ENCODE data around the gene AFF2. TPM values are rescaled to one million over a fixed set of nuclear protein-coding genes. Genes with fewer than 3 reads are reported as not detected.

AFF2 gene
- total RNA-seq, 4 donors from 2014 or later: 0.43 to 7.9 (median 4.3) TPM

DNA sequence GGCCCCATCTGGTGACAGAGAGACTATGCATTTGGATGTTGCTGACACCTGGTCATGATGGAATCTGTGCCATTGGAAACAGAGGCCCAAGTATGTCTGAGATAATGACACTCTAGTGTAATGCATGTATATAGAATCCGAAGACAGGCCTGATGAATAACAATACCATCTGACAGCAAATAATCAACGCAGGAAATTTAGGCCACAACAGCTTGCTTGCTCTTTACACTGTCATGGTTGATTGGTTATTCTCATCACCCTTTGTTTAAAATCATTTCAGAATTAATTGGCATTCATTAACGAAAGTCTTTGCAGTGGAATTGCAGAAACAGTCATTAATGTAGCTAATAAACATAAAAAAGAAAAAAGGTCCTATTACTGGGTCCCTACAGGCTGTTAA, 194.8 kb downstream of the AFF2 start:
- Histone ChIP-seq H3K36me3 (no peaks in the 10 kb centered on the region), H3K9me3 (peaks cover 0 to 3% of the 10 kb centered on the region in 2 donors), H3K27me3 (no peaks in the 10 kb centered on the region), H3K4me1 (no peaks in the 10 kb centered on the region), H3K4me3 (no peak overlapping the region), H3K27ac (no peak overlapping the region)
- DNase-seq: no peak
- intact Hi-C loops (cut with DNase I; ENCODE audit: low total_unique reads): no loop called here
- no peak for TF ChIP-seq POLR2A (IDR thresholded peaks at IDR 0.05)
- TF ChIP-seq, protein P1, sequence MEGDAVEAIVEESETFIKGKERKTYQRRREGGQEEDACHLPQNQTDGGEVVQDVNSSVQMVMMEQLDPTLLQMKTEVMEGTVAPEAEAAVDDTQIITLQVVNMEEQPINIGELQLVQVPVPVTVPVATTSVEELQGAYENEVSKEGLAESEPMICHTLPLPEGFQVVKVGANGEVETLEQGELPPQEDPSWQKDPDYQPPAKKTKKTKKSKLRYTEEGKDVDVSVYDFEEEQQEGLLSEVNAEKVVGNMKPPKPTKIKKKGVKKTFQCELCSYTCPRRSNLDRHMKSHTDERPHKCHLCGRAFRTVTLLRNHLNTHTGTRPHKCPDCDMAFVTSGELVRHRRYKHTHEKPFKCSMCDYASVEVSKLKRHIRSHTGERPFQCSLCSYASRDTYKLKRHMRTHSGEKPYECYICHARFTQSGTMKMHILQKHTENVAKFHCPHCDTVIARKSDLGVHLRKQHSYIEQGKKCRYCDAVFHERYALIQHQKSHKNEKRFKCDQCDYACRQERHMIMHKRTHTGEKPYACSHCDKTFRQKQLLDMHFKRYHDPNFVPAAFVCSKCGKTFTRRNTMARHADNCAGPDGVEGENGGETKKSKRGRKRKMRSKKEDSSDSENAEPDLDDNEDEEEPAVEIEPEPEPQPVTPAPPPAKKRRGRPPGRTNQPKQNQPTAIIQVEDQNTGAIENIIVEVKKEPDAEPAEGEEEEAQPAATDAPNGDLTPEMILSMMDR (IDR thresholded peaks at IDR 0.05): no peak

DNA sequence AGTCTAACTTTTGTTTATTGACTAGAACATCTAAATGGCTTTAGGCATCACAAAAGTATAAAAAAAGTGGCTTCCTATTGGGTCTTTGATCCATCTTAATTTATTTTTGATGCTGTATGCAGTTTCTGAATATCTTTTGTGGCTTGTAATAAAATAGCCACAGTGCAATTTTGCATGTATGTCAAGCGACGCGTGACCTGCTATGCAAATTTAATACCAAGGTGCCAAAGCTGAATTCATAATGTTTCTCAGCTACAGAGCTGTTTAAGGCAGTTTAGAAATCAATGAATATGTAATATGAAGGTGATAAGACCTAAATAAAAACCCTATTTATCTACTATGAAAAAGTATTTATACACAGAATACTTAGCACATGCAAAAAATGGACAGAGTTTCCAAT, 197.8 kb downstream of the AFF2 start:
- TF ChIP-seq POLR2A (IDR thresholded peaks at IDR 0.05): no peak
- TF ChIP-seq, protein P1 (IDR thresholded peaks at IDR 0.05): no peak
- H3K4me1 ChIP-seq: no peaks in the 10 kb centered on the region
- intact Hi-C loops (cut with DNase I; ENCODE audit: low total_unique reads): no loop called here
- no peak overlapping the region for H3K27ac ChIP-seq
- no peaks in the 10 kb centered on the region for H3K36me3 ChIP-seq
- peaks cover 0 to 3% of the 10 kb centered on the region in 2 donors for H3K9me3 ChIP-seq
- DNase-seq: no peak
- H3K27me3 ChIP-seq: no peaks in the 10 kb centered on the region
- no peak overlapping the region for H3K4me3 ChIP-seq

DNA sequence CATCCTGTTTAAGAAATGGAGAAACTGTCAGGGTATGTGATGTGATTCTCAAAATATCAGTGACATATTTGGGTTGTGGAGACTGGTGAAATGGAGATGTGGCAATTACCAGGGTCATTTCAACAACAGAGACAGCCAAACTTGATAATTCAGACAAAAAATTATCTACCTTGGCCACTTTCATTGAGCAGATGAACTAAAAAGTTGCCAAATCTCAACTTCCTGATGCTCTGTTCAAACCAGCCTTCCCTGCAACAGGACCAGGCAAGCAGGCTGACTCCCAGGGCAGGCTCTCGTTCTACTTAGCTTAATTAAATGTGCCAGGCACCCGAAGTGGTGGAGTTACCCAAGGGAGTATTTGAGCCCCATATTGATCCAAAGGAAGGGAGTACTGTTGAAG, 199.6 kb downstream of the AFF2 start:
- intact Hi-C loops (cut with DNase I; ENCODE audit: low total_unique reads): no loop called here
- Histone ChIP-seq H3K27me3 (no peaks in the 10 kb centered on the region), H3K4me3 (no peak overlapping the region), H3K27ac (no peak overlapping the region), H3K9me3 (peaks cover 0 to 3% of the 10 kb centered on the region in 2 donors), H3K4me1 (no peaks in the 10 kb centered on the region), H3K36me3 (no peaks in the 10 kb centered on the region)
- DNase-seq: no peak
- TF ChIP-seq, protein P1 (IDR thresholded peaks at IDR 0.05): no peak
- no peak for TF ChIP-seq POLR2A (IDR thresholded peaks at IDR 0.05)

DNA sequence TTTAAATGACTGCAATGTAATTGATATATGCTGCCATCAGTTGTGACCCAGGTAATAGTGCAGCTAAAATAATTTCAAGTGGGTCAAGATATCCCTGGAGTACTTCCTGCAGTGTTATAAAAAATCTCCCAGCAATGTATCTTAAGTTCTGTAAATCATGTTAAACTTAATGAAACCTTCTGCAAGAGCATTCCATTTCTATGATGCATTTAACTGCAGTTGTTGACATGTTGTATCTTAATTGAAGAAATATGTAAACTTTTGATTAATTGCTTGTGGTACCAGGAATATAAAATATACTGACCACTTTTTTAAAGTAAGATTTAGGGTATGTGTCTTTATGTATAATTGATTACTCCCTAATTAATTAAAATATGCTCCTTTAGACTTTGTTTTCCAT, 213.6 kb downstream of the AFF2 start:
- TF ChIP-seq POLR2A (IDR thresholded peaks at IDR 0.05): no peak
- TF ChIP-seq, protein P1 (IDR thresholded peaks at IDR 0.05): no peak
- no peaks in the 10 kb centered on the region for H3K27me3 ChIP-seq
- H3K36me3 ChIP-seq: no peaks in the 10 kb centered on the region
- H3K4me1 ChIP-seq: no peaks in the 10 kb centered on the region
- intact Hi-C loops (cut with DNase I; ENCODE audit: low total_unique reads): no loop called here
- no peaks in the 10 kb centered on the region for H3K9me3 ChIP-seq
- no peak for DNase-seq
- H3K4me3 ChIP-seq: no peak overlapping the region
- no peak overlapping the region for H3K27ac ChIP-seq

DNA sequence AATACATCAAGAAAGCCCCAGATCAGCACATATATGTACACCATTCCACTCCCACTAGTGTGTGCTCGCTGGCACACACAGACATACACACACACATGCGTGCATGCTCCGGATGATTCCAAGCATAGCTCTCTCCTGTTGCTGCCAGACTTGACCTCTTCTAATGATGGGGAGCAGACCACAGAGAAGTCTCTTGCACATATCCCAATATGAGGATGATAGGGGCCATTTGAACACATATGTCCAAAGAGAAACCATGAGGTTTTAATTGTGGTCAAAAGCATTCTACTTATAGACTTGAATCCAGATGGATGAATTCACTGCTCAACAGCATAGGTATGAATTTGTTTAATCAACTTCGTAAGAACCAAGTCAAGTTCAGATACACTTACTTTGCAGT, 214.9 kb downstream of the AFF2 start:
- no peak overlapping the region for H3K4me3 ChIP-seq
- H3K36me3 ChIP-seq: no peaks in the 10 kb centered on the region
- no peaks in the 10 kb centered on the region for H3K9me3 ChIP-seq
- no peaks in the 10 kb centered on the region for H3K27me3 ChIP-seq
- H3K4me1 ChIP-seq: no peaks in the 10 kb centered on the region
- intact Hi-C loops (cut with DNase I; ENCODE audit: low total_unique reads): no loop called here
- no peak overlapping the region for H3K27ac ChIP-seq
- no peak for TF ChIP-seq POLR2A (IDR thresholded peaks at IDR 0.05)
- TF ChIP-seq, protein P1 (IDR thresholded peaks at IDR 0.05): no peak
- no peak for DNase-seq

Measured in uterus (tissue), 4 donors.